ENCODE data around the gene PACSIN1.

The PACSIN1 gene

GRCh38 chr6:34535199-34535598, 69.3 kb downstream of the PACSIN1 start:
- Histone ChIP-seq H3K4me3 (ENCODE audit: low read length) (no peak overlapping the region), H3K27ac (ENCODE audit: low read length) (no peak overlapping the region), H3K9ac (ENCODE audit: low read depth, low read length) (no peak overlapping the region), H3K4me1 (ENCODE audit: insufficient read depth, low read length) (no peaks in the 10 kb centered on the region), H3K9me3 (ENCODE audit: insufficient read depth, low read depth, low read length) (no peaks in the 10 kb centered on the region), H3K27me3 (ENCODE audit: insufficient read depth, low read length) (no peaks in the 10 kb centered on the region), H3K36me3 (ENCODE audit: insufficient read depth, low read depth, low read length) (no peaks in the 10 kb centered on the region)

GRCh38 chr6:34535646-34536045, 69.8 kb downstream of the PACSIN1 start:
- no peaks in the 10 kb centered on the region for H3K36me3 ChIP-seq (ENCODE audit: insufficient read depth, low read depth, low read length)
- H3K4me3 ChIP-seq (ENCODE audit: low read length) = no peak overlapping the region
- H3K9ac ChIP-seq (ENCODE audit: low read depth, low read length) = no peak overlapping the region

DNA sequence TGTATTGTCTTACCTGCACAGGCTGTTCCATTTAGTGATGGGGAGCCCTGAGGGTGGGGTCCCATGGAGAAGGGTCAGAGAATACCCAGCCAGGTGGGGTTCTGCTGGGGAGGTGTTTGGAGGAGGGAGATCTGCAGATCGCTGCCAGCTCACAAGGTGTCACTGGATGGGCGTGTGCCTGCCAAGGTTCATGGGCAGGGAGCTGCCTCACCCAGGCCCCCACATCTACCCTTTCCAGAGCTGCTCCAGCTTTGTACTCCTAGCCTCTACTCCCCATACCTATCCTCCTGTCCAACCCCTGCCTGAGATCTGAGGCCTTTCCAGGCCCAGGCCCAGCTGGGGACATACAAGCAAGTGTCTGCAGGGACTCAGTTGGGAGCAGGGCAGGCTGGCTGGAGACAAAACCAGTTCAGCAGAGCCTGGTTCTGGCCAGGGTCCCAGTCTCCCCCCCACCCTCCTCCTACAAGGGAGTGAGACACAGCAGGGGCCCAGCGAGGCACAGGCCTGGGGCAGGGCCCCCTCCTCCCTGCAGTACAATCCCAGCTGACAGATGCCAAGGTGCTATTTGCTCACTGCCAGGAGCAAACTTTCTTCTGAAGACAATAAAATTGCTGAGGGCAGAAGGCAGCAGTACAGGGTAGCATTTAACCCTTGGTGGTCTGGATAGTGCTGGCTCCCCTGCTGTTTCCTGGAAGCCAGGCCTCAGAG, 70.5 kb downstream of the PACSIN1 start:
- H3K27ac ChIP-seq (ENCODE audit: low read length) = no peak overlapping the region
- no peak overlapping the region for H3K4me3 ChIP-seq (ENCODE audit: low read length)
- no peaks in the 10 kb centered on the region for H3K4me1 ChIP-seq (ENCODE audit: insufficient read depth, low read length)
- no peaks in the 10 kb centered on the region for H3K36me3 ChIP-seq (ENCODE audit: insufficient read depth, low read depth, low read length)
- H3K9ac ChIP-seq (ENCODE audit: low read depth, low read length) = no peak overlapping the region
- H3K27me3 ChIP-seq (ENCODE audit: insufficient read depth, low read length) = no peaks in the 10 kb centered on the region
- H3K9me3 ChIP-seq (ENCODE audit: insufficient read depth, low read depth, low read length) = no peaks in the 10 kb centered on the region

More at GRCh38 chr6:34535646-34536045, 69.8 kb downstream of the PACSIN1 start:
- Histone ChIP-seq H3K9me3 (ENCODE audit: insufficient read depth, low read depth, low read length) (no peaks in the 10 kb centered on the region), H3K27me3 (ENCODE audit: insufficient read depth, low read length) (no peaks in the 10 kb centered on the region), H3K4me1 (ENCODE audit: insufficient read depth, low read length) (no peaks in the 10 kb centered on the region), H3K27ac (ENCODE audit: low read length) (no peak overlapping the region)

GRCh38 chr6:34536959-34537848, 71.3 kb downstream of the PACSIN1 start:
- H3K9me3 ChIP-seq (ENCODE audit: insufficient read depth, low read depth, low read length) = no peaks in the 10 kb centered on the region
- no peak overlapping the region for H3K4me3 ChIP-seq (ENCODE audit: low read length)
- no peaks in the 10 kb centered on the region for H3K36me3 ChIP-seq (ENCODE audit: insufficient read depth, low read depth, low read length)
- no peaks in the 10 kb centered on the region for H3K4me1 ChIP-seq (ENCODE audit: insufficient read depth, low read length)
- H3K27ac ChIP-seq (ENCODE audit: low read length) = no peak overlapping the region
- H3K27me3 ChIP-seq (ENCODE audit: insufficient read depth, low read length) = no peaks in the 10 kb centered on the region
- no peak overlapping the region for H3K9ac ChIP-seq (ENCODE audit: low read depth, low read length)

DNA sequence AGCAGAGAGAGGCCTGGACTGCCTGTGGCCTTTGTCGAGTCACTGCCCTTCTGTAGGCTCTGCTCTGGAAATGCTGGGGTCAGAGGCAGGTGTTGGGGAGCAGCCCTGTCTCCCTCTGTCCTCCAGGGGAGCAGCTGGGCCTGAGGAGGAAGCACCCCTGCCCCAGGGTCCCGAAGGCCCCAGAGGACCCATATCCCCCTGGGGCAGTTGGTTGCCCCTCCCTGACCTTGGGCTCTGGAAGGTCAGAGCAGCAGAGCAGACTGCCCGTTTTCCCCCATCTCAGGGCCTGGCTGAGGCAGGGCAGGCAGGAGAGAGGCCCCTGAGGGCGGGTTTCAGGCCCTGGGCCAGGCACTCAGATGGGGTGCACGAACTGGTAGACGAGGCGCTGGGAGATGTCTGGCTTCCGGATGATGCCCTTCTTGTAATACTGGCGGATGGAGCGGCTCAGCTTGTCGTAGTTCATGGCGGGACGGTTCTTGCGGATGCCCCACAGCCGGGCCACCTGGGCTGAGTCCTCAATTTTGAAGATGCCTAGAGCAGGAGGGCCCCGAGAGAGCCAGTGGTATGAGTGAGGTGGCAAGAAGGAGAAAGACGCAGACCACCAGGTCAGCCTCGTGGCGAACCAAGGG, 72.2 kb downstream of the PACSIN1 start:
- H3K4me3 ChIP-seq (ENCODE audit: low read length) = no peak overlapping the region
- H3K27me3 ChIP-seq (ENCODE audit: insufficient read depth, low read length) = no peaks in the 10 kb centered on the region
- H3K4me1 ChIP-seq (ENCODE audit: insufficient read depth, low read length) = no peaks in the 10 kb centered on the region
- no peaks in the 10 kb centered on the region for H3K9me3 ChIP-seq (ENCODE audit: insufficient read depth, low read depth, low read length)
- no peaks in the 10 kb centered on the region for H3K36me3 ChIP-seq (ENCODE audit: insufficient read depth, low read depth, low read length)
- no peak overlapping the region for H3K9ac ChIP-seq (ENCODE audit: low read depth, low read length)
- H3K27ac ChIP-seq (ENCODE audit: low read length) = no peak overlapping the region

DNA sequence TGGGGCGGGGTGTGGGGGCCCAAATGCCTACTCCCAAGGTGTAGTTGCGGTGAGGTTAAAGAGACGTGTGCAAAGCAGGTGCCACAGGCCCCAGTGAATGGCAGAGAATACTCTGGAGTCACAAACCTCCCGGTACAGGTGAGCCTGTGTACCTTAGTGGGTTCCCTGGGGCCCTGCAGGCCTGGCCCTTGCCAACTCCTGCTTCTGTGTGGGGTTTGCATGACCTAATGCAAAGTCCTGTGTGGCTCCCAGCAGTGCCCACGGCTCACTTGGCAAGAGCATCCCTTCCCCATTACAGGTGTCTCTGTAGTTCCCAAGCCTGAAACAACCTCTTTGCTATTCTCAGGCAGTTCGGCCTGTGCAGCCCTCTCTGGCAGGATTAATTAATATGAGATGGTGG, 72.7 kb downstream of the PACSIN1 start:
- no peak overlapping the region for H3K4me3 ChIP-seq (ENCODE audit: low read length)
- H3K4me1 ChIP-seq (ENCODE audit: insufficient read depth, low read length) = no peaks in the 10 kb centered on the region
- H3K9ac ChIP-seq (ENCODE audit: low read depth, low read length) = no peak overlapping the region
- H3K27ac ChIP-seq (ENCODE audit: low read length) = no peak overlapping the region
- no peaks in the 10 kb centered on the region for H3K9me3 ChIP-seq (ENCODE audit: insufficient read depth, low read depth, low read length)
- no peaks in the 10 kb centered on the region for H3K27me3 ChIP-seq (ENCODE audit: insufficient read depth, low read length)
- no peaks in the 10 kb centered on the region for H3K36me3 ChIP-seq (ENCODE audit: insufficient read depth, low read depth, low read length)

GRCh38 chr6:34539181-34539580, 73.3 kb downstream of the PACSIN1 start:
- H3K4me1 ChIP-seq (ENCODE audit: insufficient read depth, low read length) = no peaks in the 10 kb centered on the region
- no peaks in the 10 kb centered on the region for H3K36me3 ChIP-seq (ENCODE audit: insufficient read depth, low read depth, low read length)
- H3K9me3 ChIP-seq (ENCODE audit: insufficient read depth, low read depth, low read length) = no peaks in the 10 kb centered on the region
- H3K27me3 ChIP-seq (ENCODE audit: insufficient read depth, low read length) = no peaks in the 10 kb centered on the region
- H3K4me3 ChIP-seq (ENCODE audit: low read length) = no peak overlapping the region
- H3K27ac ChIP-seq (ENCODE audit: low read length) = no peak overlapping the region
- no peak overlapping the region for H3K9ac ChIP-seq (ENCODE audit: low read depth, low read length)

- Histone ChIP-seq H3K9me3 (ENCODE audit: insufficient read depth, low read depth, low read length) (no peaks in the 10 kb centered on the region), H3K27ac (ENCODE audit: low read length) (no peak overlapping the region), H3K4me3 (ENCODE audit: low read length) (no peak overlapping the region), H3K27me3 (ENCODE audit: insufficient read depth, low read length) (no peaks in the 10 kb centered on the region), H3K9ac (ENCODE audit: low read depth, low read length) (no peak overlapping the region), H3K4me1 (ENCODE audit: insufficient read depth, low read length) (no peaks in the 10 kb centered on the region), H3K36me3 (ENCODE audit: insufficient read depth, low read depth, low read length) (no peaks in the 10 kb centered on the region)
Measured at GRCh38 chr6:34540222-34540621, 74.3 kb downstream of the PACSIN1 start.

- Histone ChIP-seq H3K4me3 (ENCODE audit: low read length) (no peak overlapping the region), H3K4me1 (ENCODE audit: insufficient read depth, low read length) (no peaks in the 10 kb centered on the region), H3K9ac (ENCODE audit: low read depth, low read length) (no peak overlapping the region), H3K9me3 (ENCODE audit: insufficient read depth, low read depth, low read length) (no peaks in the 10 kb centered on the region), H3K27me3 (ENCODE audit: insufficient read depth, low read length) (no peaks in the 10 kb centered on the region), H3K36me3 (ENCODE audit: insufficient read depth, low read depth, low read length) (no peaks in the 10 kb centered on the region), H3K27ac (ENCODE audit: low read length) (no peak overlapping the region)
Measured at GRCh38 chr6:34540841-34541240, 75.0 kb downstream of the PACSIN1 start.

DNA sequence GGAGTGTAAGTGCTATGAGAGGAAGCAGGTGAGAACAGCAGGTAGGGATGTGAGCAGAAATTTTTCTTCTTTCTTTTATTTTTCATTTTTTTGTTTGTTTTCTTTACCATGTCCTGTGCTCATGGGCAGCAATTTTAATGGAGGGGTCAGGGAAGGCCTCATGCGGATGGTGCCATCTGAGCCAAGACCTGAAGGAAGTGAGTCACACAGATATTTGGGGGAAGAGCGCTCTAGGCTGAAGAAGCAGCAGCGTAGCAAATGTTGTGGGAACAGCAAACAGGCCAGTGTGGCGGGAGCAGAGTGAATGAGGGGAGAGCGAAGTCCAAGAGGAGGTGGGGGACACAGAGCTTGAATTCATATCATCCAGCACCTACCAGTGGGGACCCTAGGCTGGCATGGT, 77.5 kb downstream of the PACSIN1 start:
- H3K4me1 ChIP-seq (ENCODE audit: insufficient read depth, low read length) = no peaks in the 10 kb centered on the region

GRCh38 chr6:34544052-34544604, 78.3 kb downstream of the PACSIN1 start:
- Histone ChIP-seq H3K9ac (ENCODE audit: low read depth, low read length) (no peak overlapping the region), H3K27ac (ENCODE audit: low read length) (no peak overlapping the region), H3K4me1 (ENCODE audit: insufficient read depth, low read length) (no peaks in the 10 kb centered on the region), H3K36me3 (ENCODE audit: insufficient read depth, low read depth, low read length) (no peaks in the 10 kb centered on the region), H3K4me3 (ENCODE audit: low read length) (no peak overlapping the region), H3K9me3 (ENCODE audit: insufficient read depth, low read depth, low read length) (no peaks in the 10 kb centered on the region), H3K27me3 (ENCODE audit: insufficient read depth, low read length) (no peaks in the 10 kb centered on the region)

More for the DNA sequence above, 77.5 kb downstream of the PACSIN1 start:
- no peaks in the 10 kb centered on the region for H3K27me3 ChIP-seq (ENCODE audit: insufficient read depth, low read length)
- H3K27ac ChIP-seq (ENCODE audit: low read length) = no peak overlapping the region
- no peak overlapping the region for H3K4me3 ChIP-seq (ENCODE audit: low read length)
- no peak overlapping the region for H3K9ac ChIP-seq (ENCODE audit: low read depth, low read length)
- no peaks in the 10 kb centered on the region for H3K36me3 ChIP-seq (ENCODE audit: insufficient read depth, low read depth, low read length)
- no peaks in the 10 kb centered on the region for H3K9me3 ChIP-seq (ENCODE audit: insufficient read depth, low read depth, low read length)

Measured in iPS-20b (cell line).